GM19193 (cell line): ENCODE results near the gene SLC39A6.
A peak's percentile ranks its signal among the peaks of the same experiment; 100 is the strongest.

Source experiments
- POLR2A ChIP-seq: IDR thresholded peaks from 4 replicates; pipeline ENCODE4 v1.6.1; 2011; ENCODE audit not compliant: insufficient read depth, insufficient read length; ENCODE audit errors: extremely low read depth

The SLC39A6 gene

GRCh38 chr18:36129300-36130038, at the start of gene SLC39A6, which contains the start of gene ELP2:
Gene SLC39A6 (minus strand): TSS chr18:36129340. CDS start chr18:36127007, 2,333 bp downstream.
Gene ELP2 (plus strand): TSS chr18:36129899. CDS start chr18:36129934, 35 bp downstream.
- TF ChIP-seq POLR2A, result peak; percentile 91

GRCh38 chr18:36177913-36178312, 48.8 kb upstream of the SLC39A6 start:
- TF ChIP-seq POLR2A, result no peak

- TF ChIP-seq POLR2A, result no peak
Observed at GRCh38 chr18:36176711-36177110, 47.6 kb upstream of the SLC39A6 start.

GRCh38 chr18:36176177-36176584, 47.0 kb upstream of the SLC39A6 start:
- no peak for TF ChIP-seq POLR2A

- no peak for TF ChIP-seq POLR2A
Observed at GRCh38 chr18:36175481-36175880, 46.3 kb upstream of the SLC39A6 start.

GRCh38 chr18:36169938-36170337, 40.8 kb upstream of the SLC39A6 start:
- TF ChIP-seq POLR2A, result no peak

GRCh38 chr18:36167692-36168218, 38.6 kb upstream of the SLC39A6 start:
- TF ChIP-seq POLR2A, result no peak

GRCh38 chr18:36162981-36163380, 33.8 kb upstream of the SLC39A6 start:
- no peak for TF ChIP-seq POLR2A

GRCh38 chr18:36160959-36161371, 31.8 kb upstream of the SLC39A6 start:
- TF ChIP-seq POLR2A, result no peak

GRCh38 chr18:36158266-36158867, 29.2 kb upstream of the SLC39A6 start:
- no peak for TF ChIP-seq POLR2A

- no peak for TF ChIP-seq POLR2A
Observed at GRCh38 chr18:36157441-36157840, 28.3 kb upstream of the SLC39A6 start.

GRCh38 chr18:36155851-36156757, 27.0 kb upstream of the SLC39A6 start:
- TF ChIP-seq POLR2A, result no peak

GRCh38 chr18:36153771-36154170, 24.6 kb upstream of the SLC39A6 start:
- TF ChIP-seq POLR2A, result no peak

- TF ChIP-seq POLR2A, result no peak
Observed at GRCh38 chr18:36153203-36153602, 24.1 kb upstream of the SLC39A6 start.

GRCh38 chr18:36152781-36153180, 23.6 kb upstream of the SLC39A6 start:
- no peak for TF ChIP-seq POLR2A
